ENCODE measurements around the gene PGLYRP2. TPM values are rescaled to one million over a fixed set of nuclear protein-coding genes. Genes with fewer than 3 reads are reported as not detected.

Gene PGLYRP2
- total and polyA plus RNA-seq, 2 experiments from 2014 or later, result not detected

DNA sequence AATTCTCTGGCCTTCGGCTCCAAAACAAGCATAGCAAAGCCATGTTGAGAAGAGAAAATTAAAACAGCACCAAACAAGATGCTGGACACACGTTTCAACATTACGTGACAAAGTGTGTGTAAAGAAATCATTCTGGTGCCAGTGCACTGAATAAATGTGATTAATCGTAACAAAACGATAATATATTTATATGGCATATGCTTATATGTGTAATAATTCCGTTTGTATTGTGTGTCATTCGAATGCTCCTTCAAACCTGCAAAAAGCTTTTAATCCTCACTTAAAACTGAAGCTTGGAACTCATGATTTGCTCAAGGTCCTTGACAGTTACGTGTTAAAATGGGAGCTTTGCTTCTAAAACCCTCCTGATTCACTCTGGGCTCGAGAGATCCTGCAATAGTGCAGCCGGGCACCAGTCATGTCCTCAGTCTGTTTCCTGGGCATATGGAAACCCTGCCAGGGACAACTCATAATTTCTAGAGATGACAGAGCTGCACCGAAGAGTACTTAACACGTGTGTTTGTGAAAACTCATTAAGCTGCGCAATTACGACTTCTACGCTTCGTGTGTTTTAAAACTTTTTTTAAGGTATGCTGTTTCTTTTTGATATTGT, 59.8 kb downstream of the PGLYRP2 start:
- no peaks in the 10 kb centered on the region for H3K27me3 ChIP-seq
- no peak overlapping the region for H3K27ac ChIP-seq
- peaks cover 14% of the 10 kb centered on the region for H3K4me1 ChIP-seq (ENCODE audit: low read depth)
- H3K9me3 ChIP-seq (ENCODE audit: low read depth), result no peaks in the 10 kb centered on the region
- peak in 1 of 2 donors; percentile 14 for DNase-seq (ENCODE audit: low read depth in 1 of 2, low spot score in 1 of 2)
- H3K36me3 ChIP-seq, result peaks cover 17% of the 10 kb centered on the region
- TF ChIP-seq, protein P1, sequence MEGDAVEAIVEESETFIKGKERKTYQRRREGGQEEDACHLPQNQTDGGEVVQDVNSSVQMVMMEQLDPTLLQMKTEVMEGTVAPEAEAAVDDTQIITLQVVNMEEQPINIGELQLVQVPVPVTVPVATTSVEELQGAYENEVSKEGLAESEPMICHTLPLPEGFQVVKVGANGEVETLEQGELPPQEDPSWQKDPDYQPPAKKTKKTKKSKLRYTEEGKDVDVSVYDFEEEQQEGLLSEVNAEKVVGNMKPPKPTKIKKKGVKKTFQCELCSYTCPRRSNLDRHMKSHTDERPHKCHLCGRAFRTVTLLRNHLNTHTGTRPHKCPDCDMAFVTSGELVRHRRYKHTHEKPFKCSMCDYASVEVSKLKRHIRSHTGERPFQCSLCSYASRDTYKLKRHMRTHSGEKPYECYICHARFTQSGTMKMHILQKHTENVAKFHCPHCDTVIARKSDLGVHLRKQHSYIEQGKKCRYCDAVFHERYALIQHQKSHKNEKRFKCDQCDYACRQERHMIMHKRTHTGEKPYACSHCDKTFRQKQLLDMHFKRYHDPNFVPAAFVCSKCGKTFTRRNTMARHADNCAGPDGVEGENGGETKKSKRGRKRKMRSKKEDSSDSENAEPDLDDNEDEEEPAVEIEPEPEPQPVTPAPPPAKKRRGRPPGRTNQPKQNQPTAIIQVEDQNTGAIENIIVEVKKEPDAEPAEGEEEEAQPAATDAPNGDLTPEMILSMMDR (IDR thresholded peaks at IDR 0.05; ENCODE audit: low read depth, low read length), result no peak
- no peak overlapping the region for H3K4me3 ChIP-seq

Other genes with a start within 250 kb of the PGLYRP2 start
- 0.70 and 1.9 TPM in 2 replicates for gene EPHX3, start 247.1 kb downstream of the PGLYRP2 start, total RNA-seq
- gene EPHX3, start 247.1 kb downstream of the PGLYRP2 start, polyA plus RNA-seq, result 4.0 and 4.6 TPM in 2 replicates
- 25.9 and 42.5 TPM in 2 replicates for gene BRD4, start 147.0 kb downstream of the PGLYRP2 start, total RNA-seq
- 86.1 and 109 TPM in 2 replicates for gene BRD4, start 147.0 kb downstream of the PGLYRP2 start, polyA plus RNA-seq
- 16.3 and 34.5 TPM in 2 replicates for gene AKAP8, start 99.7 kb downstream of the PGLYRP2 start, total RNA-seq
- gene AKAP8, start 99.7 kb downstream of the PGLYRP2 start, polyA plus RNA-seq, result 17.8 and 24.1 TPM in 2 replicates
- gene AKAP8L, start 60.5 kb downstream of the PGLYRP2 start, total RNA-seq, result 207 and 410 TPM in 2 replicates
- 235 and 328 TPM in 2 replicates for gene AKAP8L, start 60.5 kb downstream of the PGLYRP2 start, polyA plus RNA-seq
- gene WIZ, start 29.5 kb downstream of the PGLYRP2 start, total RNA-seq, result 60.4 and 82.7 TPM in 2 replicates
- gene WIZ, start 29.5 kb downstream of the PGLYRP2 start, polyA plus RNA-seq, result 40.3 and 45.9 TPM in 2 replicates
- gene RASAL3, start 15.0 kb downstream of the PGLYRP2 start, total RNA-seq, result 0.14 TPM in 1 of 2 replicates, not detected in the other
- gene RASAL3, start 15.0 kb downstream of the PGLYRP2 start, polyA plus RNA-seq, result 0.46 TPM in 1 of 2 replicates, not detected in the other
- not detected in 2 replicates for gene CYP4F22, start 29.0 kb upstream of the PGLYRP2 start, total RNA-seq
- gene CYP4F22, start 29.0 kb upstream of the PGLYRP2 start, polyA plus RNA-seq, result not detected in 2 replicates
- gene CYP4F8, start 135.7 kb upstream of the PGLYRP2 start, total RNA-seq, result not detected in 2 replicates
- gene CYP4F8, start 135.7 kb upstream of the PGLYRP2 start, polyA plus RNA-seq, result not detected in 2 replicates
- gene CYP4F3, start 161.4 kb upstream of the PGLYRP2 start, total RNA-seq, result not detected in 2 replicates
- not detected in 2 replicates for gene CYP4F3, start 161.4 kb upstream of the PGLYRP2 start, polyA plus RNA-seq
- not detected in 2 replicates for gene CYP4F12, start 193.6 kb upstream of the PGLYRP2 start, total RNA-seq
- gene CYP4F12, start 193.6 kb upstream of the PGLYRP2 start, polyA plus RNA-seq, result not detected in 2 replicates
- not detected in 2 replicates for gene OR10H2, start 248.5 kb upstream of the PGLYRP2 start, total RNA-seq
- not detected in 2 replicates for gene OR10H2, start 248.5 kb upstream of the PGLYRP2 start, polyA plus RNA-seq

Measured in cardiac muscle cell (in vitro differentiated cells and primary cell).